Measurements from ENCODE around the gene RCAN1. TPM values are rescaled to one million over a fixed set of nuclear protein-coding genes. Genes with fewer than 3 reads are reported as not detected.

RCAN1 gene
- total RNA-seq, 1 experiment from 2014 or later, result 9.7 TPM

DNA sequence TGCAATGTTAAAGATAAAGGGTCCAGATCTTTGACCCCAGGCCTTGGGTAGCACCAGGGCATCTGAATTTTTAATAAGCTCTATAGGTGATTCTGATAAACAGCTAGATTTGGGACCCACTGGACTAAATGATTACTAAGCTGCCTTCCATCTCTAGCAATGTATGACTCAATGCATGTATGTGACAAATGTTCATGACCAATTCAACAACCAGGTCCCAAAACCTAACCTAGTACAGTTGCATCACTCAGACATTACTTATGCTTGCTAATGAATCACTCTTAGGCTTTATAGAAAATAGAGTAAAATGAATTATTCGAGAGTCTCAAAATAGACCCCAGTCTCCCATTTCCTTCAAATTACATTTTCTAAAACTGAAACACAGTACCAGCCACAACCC is 35.5 kb downstream of the RCAN1 start:
- no peaks in the 10 kb centered on the region for H3K9me3 ChIP-seq (ENCODE audit: control insufficient read depth in 1 of 2, insufficient read depth in 1 of 2, low read depth in 1 of 2, low read length in 2 of 2)
- RAD21 ChIA-PET (ENCODE audit: low non-redundant PET in 1 of 2, low total read pairs in 2 of 2, uncharacterized antibody in 2 of 2, unreplicated experiment in 2 of 2), result no interaction called here
- H3K27me3 ChIP-seq (ENCODE audit: insufficient read depth, low read length), result no peaks in the 10 kb centered on the region
- H3K4me3 ChIP-seq (replicated peaks in 1 of 2; ENCODE audit: low read depth in 1 of 2, low read length in 2 of 2), result no peak overlapping the region
- H3K4me1 ChIP-seq (ENCODE audit: control insufficient read depth in 1 of 2, insufficient read depth in 2 of 2, low read length in 2 of 2), result no peaks in the 10 kb centered on the region; a peak in 1 of 4 replicates
- intact Hi-C loops (cut with micrococcal nuclease), result no loop called here
- no TSS peak for BruUV-seq (replicated peaks)
- no peaks in the 10 kb centered on the region for H4K20me1 ChIP-seq (ENCODE audit: insufficient read depth)
- H3K9me2 ChIP-seq (ENCODE audit: insufficient read depth), result no peaks in the 10 kb centered on the region
- CTCF ChIA-PET, result no interaction called here
- H3K9ac ChIP-seq (ENCODE audit: low read length), result no peak overlapping the region
- TF ChIP-seq ATF3 (IDR thresholded peaks at IDR 0.05) (no peak), MAX (IDR thresholded peaks at IDR 0.05) (no peak), SIN3A (IDR thresholded peaks at IDR 0.05; ENCODE audit: low read depth) (no peak), CEBPB (IDR thresholded peaks at IDR 0.05; ENCODE audit: low read depth) (0 out of 2 replicates have a peak, but pooled peaks have one; percentile 19), JUND (IDR thresholded peaks at IDR 0.05) (no peak)
- POLR2A ChIA-PET, result no interaction called here
- no peak overlapping the region for H2AFZ ChIP-seq (ENCODE audit: low read depth, low read length, poor library complexity, severe bottlenecking)
- DNase-seq (ENCODE audit: low read depth, low spot score), result no peak
- H3K4me2 ChIP-seq (ENCODE audit: low read length), result no peak overlapping the region
- no peak overlapping the region for H3K27ac ChIP-seq (ENCODE audit: low read depth, low read length)
- no peaks in the 10 kb centered on the region for H3K79me2 ChIP-seq (ENCODE audit: insufficient read depth, low read length)
- ATAC-seq, result no peak
- H3K36me3 ChIP-seq (ENCODE audit: control insufficient read depth in 1 of 2, insufficient read depth in 2 of 2, low read length in 2 of 2), result no peaks in the 10 kb centered on the region

DNA sequence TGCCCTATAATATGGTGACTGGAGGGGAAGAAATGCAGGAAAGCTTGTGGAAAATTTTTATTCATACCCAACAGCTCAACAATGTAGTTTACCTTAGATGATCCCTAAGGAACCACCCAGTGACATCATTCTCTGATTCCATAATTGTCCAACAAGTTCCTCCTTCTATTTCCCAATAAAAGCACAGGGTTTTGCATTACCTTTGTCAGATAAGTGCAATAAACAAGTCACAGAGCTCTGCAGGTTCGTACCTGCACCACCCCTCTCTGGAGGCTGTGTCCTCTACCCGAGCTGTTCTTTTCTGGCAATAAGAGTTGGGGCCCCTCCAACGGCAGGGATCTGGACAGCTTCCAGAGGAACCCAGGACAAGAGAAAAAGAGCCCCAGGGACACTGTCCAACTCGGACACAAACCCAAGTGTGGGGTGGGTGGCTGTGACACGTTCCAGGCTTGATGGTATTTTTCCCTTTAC is 38.8 kb downstream of the RCAN1 start:
- Histone ChIP-seq H3K79me2 (ENCODE audit: insufficient read depth, low read length) (no peaks in the 10 kb centered on the region), H3K36me3 (ENCODE audit: control insufficient read depth in 1 of 2, insufficient read depth in 2 of 2, low read length in 2 of 2) (no peaks in the 10 kb centered on the region), H4K20me1 (ENCODE audit: insufficient read depth) (no peaks in the 10 kb centered on the region), H3K27ac (ENCODE audit: low read depth, low read length) (no peak overlapping the region), H3K4me1 (ENCODE audit: control insufficient read depth in 1 of 2, insufficient read depth in 2 of 2, low read length in 2 of 2) (no peaks in the 10 kb centered on the region), H3K9ac (ENCODE audit: low read length) (no peak overlapping the region), H3K9me3 (ENCODE audit: control insufficient read depth in 1 of 2, insufficient read depth in 1 of 2, low read depth in 1 of 2, low read length in 2 of 2) (no peaks in the 10 kb centered on the region), H3K4me3 (replicated peaks in 1 of 2; ENCODE audit: low read depth in 1 of 2, low read length in 2 of 2) (no peak overlapping the region), H3K4me2 (ENCODE audit: low read length) (no peak overlapping the region), H3K9me2 (ENCODE audit: insufficient read depth) (no peaks in the 10 kb centered on the region), H2AFZ (ENCODE audit: low read depth, low read length, poor library complexity, severe bottlenecking) (no peak overlapping the region), H3K27me3 (ENCODE audit: insufficient read depth, low read length) (no peaks in the 10 kb centered on the region)
- TF ChIP-seq TCF7L2 (IDR thresholded peaks at IDR 0.05; ENCODE audit: borderline replicate concordance, extremely low read depth, insufficient read depth, insufficient read length) (no peak), EZH2phosphoT487 (IDR thresholded peaks at IDR 0.05; ENCODE audit: borderline replicate concordance) (no peak), EGR1 (IDR thresholded peaks at IDR 0.05; ENCODE audit: low read depth) (no peak), SIN3A (IDR thresholded peaks at IDR 0.05; ENCODE audit: low read depth) (no peak), SP1 (IDR thresholded peaks at IDR 0.05; ENCODE audit: low read depth) (no peak), CBX3 (IDR thresholded peaks at IDR 0.05; ENCODE audit: low read depth) (no peak), SRF (IDR thresholded peaks at IDR 0.05; ENCODE audit: low read depth) (no peak), POLR2AphosphoS5 (IDR thresholded peaks at IDR 0.05; ENCODE audit: low read depth, low read length) (no peak)
- TF ChIP-seq, protein P1, sequence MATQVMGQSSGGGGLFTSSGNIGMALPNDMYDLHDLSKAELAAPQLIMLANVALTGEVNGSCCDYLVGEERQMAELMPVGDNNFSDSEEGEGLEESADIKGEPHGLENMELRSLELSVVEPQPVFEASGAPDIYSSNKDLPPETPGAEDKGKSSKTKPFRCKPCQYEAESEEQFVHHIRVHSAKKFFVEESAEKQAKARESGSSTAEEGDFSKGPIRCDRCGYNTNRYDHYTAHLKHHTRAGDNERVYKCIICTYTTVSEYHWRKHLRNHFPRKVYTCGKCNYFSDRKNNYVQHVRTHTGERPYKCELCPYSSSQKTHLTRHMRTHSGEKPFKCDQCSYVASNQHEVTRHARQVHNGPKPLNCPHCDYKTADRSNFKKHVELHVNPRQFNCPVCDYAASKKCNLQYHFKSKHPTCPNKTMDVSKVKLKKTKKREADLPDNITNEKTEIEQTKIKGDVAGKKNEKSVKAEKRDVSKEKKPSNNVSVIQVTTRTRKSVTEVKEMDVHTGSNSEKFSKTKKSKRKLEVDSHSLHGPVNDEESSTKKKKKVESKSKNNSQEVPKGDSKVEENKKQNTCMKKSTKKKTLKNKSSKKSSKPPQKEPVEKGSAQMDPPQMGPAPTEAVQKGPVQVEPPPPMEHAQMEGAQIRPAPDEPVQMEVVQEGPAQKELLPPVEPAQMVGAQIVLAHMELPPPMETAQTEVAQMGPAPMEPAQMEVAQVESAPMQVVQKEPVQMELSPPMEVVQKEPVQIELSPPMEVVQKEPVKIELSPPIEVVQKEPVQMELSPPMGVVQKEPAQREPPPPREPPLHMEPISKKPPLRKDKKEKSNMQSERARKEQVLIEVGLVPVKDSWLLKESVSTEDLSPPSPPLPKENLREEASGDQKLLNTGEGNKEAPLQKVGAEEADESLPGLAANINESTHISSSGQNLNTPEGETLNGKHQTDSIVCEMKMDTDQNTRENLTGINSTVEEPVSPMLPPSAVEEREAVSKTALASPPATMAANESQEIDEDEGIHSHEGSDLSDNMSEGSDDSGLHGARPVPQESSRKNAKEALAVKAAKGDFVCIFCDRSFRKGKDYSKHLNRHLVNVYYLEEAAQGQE (IDR thresholded peaks at IDR 0.05; ENCODE audit: low read depth), result no peak
- DNase-seq (ENCODE audit: low read depth, low spot score), result no peak
- ATAC-seq, result no peak
- ChIA-PET CTCF (no interaction called here), POLR2A (no interaction called here), RAD21 (ENCODE audit: low non-redundant PET in 1 of 2, low total read pairs in 2 of 2, uncharacterized antibody in 2 of 2, unreplicated experiment in 2 of 2) (no interaction called here)
- BruUV-seq (replicated peaks), result no TSS peak
- intact Hi-C loops (cut with micrococcal nuclease), result no loop called here
